HG03095 (cell line): ENCODE measurements around the gene FHL2.

Experiments
- ATAC-seq: cut with Tn5 transposase; IDR thresholded peaks from one replicate; pipeline ENCODE4 v1.9.1; 2021; ENCODE audit warnings: moderate library complexity; ENCODE audit not compliant: unreplicated experiment

Gene FHL2

GRCh38 chr2:105380432-105381100 lies 18.3 kb downstream of the FHL2 start:
- no peak for ATAC-seq

GRCh38 chr2:105379741-105380186 lies 19.1 kb downstream of the FHL2 start:
- no peak for ATAC-seq

GRCh38 chr2:105378921-105379383 lies 19.9 kb downstream of the FHL2 start:
- ATAC-seq = no peak

- no peak for ATAC-seq
Measured at GRCh38 chr2:105378276-105378840, 20.5 kb downstream of the FHL2 start.

GRCh38 chr2:105377871-105378270 lies 21.0 kb downstream of the FHL2 start:
- no peak for ATAC-seq

- no peak for ATAC-seq
Measured at GRCh38 chr2:105376789-105377240, 22.0 kb downstream of the FHL2 start.

- no peak for ATAC-seq
Measured at GRCh38 chr2:105376010-105376409, 22.8 kb downstream of the FHL2 start.

- no peak for ATAC-seq
Measured at GRCh38 chr2:105375001-105375561, 23.8 kb downstream of the FHL2 start.

- peak; percentile 92 for ATAC-seq
Measured at GRCh38 chr2:105373895-105374401, 24.9 kb downstream of the FHL2 start.

GRCh38 chr2:105373344-105373781 lies 25.5 kb downstream of the FHL2 start:
- no peak for ATAC-seq

- ATAC-seq = no peak
Measured at GRCh38 chr2:105371810-105372209, 27.0 kb downstream of the FHL2 start.

- no peak for ATAC-seq
Measured at GRCh38 chr2:105371156-105371555, 27.7 kb downstream of the FHL2 start.

- ATAC-seq = peak; percentile 90
Measured at GRCh38 chr2:105369777-105370690, 28.8 kb downstream of the FHL2 start.

- no peak for ATAC-seq
Measured at GRCh38 chr2:105368759-105369408, 30.0 kb downstream of the FHL2 start.

- no peak for ATAC-seq
Measured at GRCh38 chr2:105365206-105365605, 33.6 kb downstream of the FHL2 start.

- ATAC-seq = no peak
Measured at GRCh38 chr2:105364436-105365139, 34.3 kb downstream of the FHL2 start.

GRCh38 chr2:105362862-105363591 lies 35.8 kb downstream of the FHL2 start:
- no peak for ATAC-seq

GRCh38 chr2:105361102-105361889 lies 37.6 kb downstream of the FHL2 start:
- ATAC-seq = no peak
